Glomerular endothelial cell (primary cell): ENCODE measurements around the gene EPRS1. TPM values are rescaled to one million over a fixed set of nuclear protein-coding genes. Genes with fewer than 3 reads are reported as not detected.
A peak's percentile ranks its signal among the peaks of the same experiment; 100 is the strongest.
"Not testable (repeated sequence)": the region's sequence is repeated elsewhere in the genome, so short reads cannot be mapped to it uniquely, and the experiment has no call there.

Source experiments
- DNase-seq: peaks from one replicate; pipeline ENCODE4 v3.0.0-alpha.2; 2011; ENCODE audit warnings: low read depth, low spot score; ENCODE audit errors: extremely low read depth
- total RNA-seq: library from RNA; depleted of rRNA; stranded (reverse); fragments of >200 nt; gene quantifications from 2 replicates; pipeline ENCODE4 v1.2.3, GENCODE V29; 2015

EPRS1 gene
- 69.9 and 79.8 TPM in 2 replicates for total RNA-seq

DNA sequence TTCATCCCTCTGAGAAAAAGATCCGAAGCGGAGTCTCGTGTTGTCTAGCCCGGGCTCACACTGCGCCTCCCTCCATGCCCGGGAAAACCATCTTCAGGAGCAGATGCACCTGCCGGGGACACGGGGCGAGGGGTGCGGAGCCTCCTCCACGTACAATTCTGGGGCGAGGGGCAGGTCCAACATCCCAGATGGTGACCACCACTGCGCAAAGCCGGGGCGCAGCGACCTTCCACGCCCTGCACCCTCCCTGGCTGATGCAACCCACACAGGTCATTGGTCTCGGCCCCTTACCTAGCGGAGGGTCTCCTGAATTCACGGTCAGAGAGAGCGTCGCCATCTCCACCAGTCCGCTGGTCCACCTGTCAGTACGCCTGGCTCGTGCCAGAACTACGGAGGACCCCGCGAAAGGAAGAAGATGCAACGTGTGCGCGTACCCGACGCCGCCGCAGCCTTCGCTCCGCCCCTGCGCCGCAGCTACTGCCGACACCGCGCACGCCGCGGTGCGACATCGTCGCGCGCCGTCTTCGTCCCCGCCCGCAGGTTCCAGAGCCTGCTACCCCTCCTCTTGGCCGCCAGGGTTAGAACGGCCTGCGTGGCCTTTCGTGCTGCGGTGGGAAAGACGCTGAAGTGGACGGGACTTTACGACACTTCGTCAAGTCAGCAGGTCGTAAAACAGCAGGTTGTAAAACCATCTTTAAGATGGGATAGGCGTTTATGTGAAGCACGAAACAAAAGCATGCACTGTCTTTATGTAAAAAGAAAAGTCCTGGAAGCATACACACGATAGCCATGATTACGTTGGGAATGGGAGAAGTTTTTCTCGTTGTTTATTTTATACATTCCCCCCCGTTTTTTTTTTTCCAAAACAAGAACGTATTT is at the start of gene EPRS1:
EPRS1 (minus strand) TSS at position 454 of the 879 bp plus-strand sequence; CDS start at position 337, 117 bp downstream.
- peak; percentile 89 for DNase-seq

DNA sequence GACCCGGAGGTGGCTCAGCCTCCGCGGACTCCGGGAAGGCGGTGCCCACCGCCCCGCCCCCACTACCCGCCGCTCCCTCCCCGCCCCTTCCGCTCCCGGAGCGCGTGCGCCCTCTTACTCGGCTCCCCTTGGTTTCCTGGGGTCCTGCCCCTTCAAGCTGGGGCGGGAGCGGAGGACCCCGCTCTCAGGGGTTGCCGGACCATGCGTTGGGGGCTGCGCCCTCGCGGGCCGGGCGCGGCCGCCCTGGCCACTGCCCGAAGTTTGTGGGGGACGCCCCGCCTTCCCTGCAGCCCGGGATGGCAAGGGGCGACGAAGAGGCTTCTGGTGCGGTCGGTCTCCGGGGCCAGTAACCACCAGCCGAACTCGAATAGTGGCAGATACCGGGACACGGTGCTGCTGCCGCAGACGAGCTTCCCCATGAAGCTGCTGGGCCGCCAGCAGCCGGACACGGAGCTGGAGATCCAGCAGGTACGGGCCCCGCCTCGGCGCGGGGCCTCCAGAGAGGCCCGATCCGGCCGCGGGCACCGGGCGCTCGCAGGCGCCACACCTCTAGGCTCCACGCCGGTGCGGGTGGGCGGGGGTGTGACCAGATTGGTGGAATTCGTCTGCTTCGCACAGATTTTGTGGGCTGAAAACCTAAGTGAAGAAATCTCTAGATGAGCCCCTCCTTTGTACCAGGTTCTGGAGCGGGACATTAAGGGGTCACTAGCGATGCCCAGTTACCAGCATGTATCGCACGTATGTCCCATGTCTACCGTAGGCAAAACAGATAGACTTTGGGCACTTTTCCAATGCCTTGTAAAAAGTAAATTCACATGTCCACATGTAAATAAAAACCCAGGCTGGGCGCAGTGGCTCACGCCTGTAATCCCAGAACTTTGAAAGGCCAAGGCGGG is 48.0 kb upstream of the EPRS1 start, which contains the start of gene IARS2:
IARS2 (plus strand) TSS at position 117 of the 896 bp plus-strand sequence; CDS start at position 202, 85 bp downstream.
- no peak for DNase-seq

DNA sequence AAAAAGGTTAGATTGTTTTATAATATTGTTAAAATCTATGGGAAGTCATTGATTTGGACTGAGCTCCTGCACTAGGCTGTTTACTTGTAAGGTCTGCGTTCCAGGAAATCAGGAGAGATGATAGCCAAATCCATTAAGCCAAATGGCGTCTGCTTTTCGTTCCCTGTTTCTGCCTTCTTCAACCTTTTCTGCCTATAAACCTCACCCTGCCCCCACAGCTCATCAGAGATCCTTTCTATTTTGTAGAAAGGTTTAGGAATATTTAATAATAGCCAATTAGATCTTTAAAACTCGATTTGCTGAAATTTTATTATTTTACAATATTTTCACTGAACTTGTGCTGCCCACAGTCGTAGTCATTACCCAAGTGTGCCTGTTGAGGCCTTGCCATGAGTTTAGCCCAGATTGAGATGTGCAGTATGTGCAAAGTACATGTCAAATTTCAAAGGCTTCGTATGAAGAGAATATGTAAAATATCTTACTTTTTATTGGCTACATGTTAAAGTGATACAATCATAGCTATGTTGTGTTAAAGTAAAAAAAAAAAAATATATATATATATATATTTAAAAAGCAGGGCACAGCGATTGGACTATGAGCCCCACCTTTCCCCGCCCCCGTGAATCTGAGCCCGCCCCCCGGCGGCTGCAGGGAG is 47.2 kb upstream of the EPRS1 start:
- no peak for DNase-seq

DNA sequence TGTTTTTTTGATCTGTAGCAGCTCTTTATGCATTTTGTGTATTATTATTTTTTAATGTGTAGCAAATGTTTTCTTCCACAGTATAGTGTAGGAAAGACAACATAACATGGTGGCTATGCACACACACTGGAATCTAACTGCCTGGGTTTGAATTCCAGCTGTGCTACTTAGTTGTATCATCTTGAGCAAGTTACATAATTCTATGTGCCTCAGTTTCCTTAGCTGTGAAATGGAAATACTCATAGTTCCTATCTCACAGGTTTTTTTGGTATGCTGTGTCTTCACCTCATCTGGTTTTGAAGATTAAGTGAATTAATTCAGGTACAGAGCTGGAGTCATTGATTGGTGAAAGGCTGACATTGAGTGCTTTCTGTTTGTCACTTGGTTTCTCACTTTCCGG is 46.4 kb upstream of the EPRS1 start:
- no peak for DNase-seq

DNA sequence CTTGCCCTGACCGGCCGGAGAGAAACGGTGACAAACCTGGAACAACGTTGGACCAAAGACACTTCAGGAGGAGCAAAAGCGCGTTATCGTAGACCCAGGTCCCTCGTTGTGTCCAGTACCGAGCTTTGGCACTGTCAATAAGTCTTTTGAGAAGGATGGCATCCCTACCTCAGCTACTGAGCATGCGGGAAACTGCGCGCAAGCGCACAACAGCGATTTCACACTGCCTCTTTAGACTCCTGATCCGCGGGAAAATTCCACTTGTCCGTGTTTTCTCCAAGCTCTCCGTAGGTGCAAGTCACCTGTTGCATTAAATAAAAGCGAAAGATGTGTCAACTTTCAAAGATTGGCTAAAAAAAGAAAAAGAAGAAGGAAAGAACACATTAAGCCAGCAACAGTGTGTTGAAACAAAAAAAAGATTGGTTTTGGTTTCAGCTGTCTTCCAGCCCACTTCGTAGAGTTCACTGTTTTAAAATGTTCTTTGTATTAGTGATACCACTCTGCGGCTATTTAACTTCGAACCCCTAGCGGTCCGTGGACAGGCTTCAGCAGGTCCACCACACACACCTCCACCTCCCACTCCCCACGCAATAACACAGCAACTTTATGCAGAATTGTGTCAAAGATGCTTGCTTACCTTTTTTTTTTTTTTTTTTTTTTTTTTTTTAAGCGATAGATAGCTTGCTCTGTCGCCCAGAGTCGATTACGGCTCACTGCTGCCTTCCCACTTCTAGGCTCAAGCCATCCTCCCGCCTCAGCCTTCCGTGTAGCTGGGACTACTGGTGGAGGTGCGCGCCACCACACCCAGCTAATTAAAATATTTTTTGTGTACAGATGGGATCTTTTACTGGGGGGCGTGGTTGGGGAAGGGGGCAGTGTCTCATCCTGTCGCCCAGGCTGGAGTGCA is 43.6 kb upstream of the EPRS1 start, which contains the start of gene BPNT1:
BPNT1 (minus strand) TSS at position 139 of the 907 bp plus-strand sequence. CDS start 9,942 bp downstream, outside the sequence.
- DNase-seq = peak; percentile 97

DNA sequence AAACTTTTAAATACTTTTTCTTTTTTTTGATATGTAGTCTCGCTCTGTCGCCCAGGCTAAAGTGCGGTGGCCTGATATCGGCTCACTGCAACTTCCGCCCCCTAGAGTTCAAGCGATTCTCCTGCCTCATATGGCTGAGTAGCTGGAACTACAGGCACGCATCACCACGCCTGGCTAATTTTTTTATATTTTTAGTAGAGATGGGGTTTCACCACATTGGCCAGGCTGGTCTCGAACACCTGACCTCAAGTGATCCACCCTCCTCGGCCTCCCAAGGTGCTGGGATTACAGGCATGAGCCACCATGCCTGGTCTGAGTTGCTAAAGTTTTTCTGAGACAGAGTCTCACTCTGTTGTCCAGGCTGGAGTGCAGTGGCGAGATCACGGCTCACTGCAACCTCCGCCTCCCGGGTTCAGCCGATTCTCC is 40.0 kb upstream of the EPRS1 start:
- not testable (repeated sequence) for DNase-seq

DNA sequence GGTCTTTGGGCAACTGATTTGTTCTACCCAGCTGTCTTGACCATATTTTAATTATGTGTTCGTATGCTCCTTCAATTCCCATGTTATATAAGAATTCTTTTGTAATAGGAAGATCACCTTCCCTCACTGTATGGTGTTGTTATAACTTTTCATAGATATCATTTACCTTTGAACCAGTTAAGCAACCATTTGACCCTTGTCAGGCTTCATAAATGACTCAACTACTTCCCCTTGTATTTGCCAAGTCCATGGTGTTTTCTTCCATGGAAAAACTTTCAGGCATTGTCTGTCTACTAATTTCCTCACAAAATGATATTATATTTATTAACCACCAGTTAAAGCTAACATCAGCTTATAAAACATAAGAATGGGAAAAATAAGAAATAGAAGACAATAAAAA is 38.2 kb upstream of the EPRS1 start:
- DNase-seq = no peak

DNA sequence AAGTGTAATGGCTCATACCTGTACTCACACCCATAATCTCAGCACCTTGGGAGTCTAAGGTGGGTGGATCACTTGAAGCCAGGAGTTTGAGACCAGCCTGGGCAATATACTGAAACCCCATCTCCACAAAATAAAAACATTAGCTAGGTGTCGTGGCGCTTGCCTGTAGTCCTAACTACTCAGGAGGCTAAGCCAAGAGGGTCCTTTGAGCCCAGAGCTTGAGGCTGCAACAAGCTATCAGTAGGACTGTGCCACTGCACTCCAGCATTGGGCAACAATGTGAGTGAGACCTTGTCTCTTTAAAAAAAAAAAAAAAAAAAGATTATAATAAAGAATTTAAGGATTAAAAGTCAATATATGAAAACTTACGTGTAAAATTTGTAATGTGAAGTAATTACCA is 31.6 kb upstream of the EPRS1 start:
- no peak for DNase-seq

DNA sequence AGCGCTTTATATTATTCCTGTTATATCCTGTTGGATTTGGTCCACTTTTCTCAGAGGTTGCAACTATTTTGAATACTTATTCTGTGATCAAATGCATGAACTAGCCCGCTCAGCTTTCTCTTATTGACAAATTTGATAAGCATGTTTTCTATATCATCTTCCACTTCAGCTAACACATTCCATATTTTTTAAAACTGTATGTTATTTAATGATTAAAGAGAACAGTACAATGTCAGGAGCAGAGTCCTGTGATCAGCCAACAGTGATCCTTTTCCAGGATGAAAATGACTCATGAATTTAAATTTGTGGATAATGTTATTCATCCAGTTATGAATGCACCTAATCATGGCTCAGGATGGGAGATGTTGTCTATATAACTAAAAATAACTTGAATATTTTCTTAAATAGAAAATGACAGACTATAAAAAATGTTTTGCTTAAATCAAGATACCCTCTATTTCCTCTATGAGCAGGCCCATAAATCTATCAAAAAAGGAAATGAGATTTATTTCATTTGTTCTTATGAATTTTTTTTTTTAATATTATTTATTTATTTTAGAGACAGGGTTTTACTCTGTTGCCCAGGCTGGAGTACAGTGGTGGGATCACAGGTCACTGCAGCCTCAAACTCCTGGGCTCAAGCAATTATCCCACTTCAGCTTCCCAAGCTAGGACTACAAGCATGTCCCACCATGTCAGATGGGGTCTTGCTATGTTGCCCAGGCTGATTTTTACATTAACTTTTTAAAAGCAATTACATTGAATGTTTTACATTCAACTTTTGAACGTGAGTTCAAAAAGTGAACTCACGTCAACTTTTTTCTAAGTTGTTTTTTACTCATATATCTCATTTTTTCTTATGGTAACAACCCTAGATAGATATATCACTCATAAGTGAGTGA is 30.8 kb upstream of the EPRS1 start:
- DNase-seq = no peak

DNA sequence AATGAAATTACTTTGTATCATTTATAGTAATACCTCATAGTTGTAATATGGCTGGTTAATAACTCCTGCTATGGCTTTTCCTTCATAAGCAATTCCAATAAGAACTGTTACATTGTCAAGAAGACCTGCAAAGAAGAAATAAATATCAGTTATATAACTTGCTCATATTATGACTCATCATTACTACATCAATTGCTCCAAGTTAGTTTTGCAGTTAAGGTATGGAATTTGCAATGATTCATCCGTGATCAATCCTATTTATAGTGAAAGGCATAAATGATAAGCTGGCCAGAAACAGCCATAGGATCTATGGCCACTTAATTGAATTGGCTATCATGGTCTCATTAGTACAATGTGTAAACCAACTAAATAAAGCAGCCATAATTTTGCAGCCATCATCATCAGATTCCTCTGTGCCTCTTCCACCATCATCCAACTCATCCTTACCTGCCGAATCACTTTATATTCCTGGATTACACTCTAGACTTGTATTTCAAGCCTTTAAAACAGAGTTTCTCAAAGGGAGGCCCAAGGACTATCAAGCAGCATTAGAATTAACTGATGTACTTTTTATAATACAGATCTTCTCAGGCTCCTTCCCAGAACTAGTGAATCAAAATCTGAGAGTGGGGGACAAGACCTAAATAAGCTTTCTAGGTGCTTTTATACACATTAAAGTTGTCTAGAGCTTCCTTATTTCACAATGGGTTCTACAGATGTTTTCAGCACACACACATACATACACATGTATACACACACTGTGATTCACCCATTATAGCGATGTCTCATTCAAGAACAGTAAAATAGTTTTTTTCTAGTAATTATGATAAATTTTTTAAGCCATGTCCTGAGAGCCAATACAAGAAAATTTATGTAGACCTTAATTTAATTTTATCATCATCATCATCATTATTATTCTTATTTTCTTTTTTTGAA is 21.2 kb upstream of the EPRS1 start:
- no peak for DNase-seq

DNA sequence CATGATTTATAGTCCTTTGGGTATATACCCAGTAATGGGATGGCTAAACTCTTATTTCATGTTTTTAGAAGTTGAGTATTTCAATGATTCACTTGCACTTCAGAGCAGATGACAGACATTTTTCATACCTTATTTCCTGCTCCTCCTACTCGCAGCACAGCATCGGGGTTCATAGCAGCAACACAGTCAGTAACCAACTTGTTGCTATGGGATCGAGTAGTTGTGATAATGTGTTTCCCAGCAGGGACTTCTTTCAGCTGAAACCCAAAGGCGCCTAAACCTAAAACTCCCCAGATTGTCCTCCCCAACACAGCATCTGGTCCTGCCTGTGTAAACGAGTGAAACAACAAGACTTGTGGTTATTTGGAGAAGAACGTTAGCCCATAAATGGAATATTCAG is 16.3 kb upstream of the EPRS1 start:
- DNase-seq = no peak

DNA sequence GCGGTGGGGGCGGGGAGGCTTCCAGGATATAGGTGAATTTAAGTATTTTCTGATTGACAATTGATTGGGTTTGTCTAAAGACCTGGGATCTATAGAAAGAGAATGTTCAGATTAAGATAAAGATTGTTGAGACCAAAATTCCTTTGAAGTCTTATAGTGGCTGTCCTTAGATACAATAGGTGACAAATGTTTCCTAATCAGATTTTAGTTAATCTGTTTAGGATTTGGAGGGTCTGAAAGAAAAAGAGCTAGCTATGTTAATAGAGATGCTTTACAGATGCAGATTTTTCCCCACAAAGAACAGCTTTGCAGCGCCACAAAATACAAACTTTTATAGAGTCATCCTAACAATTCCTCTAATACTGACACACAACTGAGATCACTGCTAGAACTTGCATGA is 14.6 kb upstream of the EPRS1 start:
- no peak for DNase-seq

DNA sequence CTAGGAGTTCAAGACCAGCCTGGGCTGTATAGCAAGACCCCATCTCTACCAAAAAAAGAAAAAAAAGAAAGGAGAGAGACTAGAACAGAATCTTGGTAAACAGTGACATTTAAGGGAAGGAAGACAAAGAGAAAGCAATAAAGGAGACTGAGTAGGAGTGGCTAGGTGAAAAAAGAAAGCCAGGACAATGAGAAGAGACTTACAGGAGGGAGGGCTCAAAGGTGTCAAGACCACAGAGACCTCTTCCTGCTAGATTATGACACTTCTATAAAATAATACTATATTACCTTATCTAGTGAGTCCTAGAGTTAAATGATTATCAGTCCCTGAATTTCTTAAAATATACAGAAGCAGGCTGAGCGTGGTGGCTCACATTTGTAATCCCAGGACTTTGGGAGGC is 10.1 kb upstream of the EPRS1 start:
- DNase-seq = no peak

DNA sequence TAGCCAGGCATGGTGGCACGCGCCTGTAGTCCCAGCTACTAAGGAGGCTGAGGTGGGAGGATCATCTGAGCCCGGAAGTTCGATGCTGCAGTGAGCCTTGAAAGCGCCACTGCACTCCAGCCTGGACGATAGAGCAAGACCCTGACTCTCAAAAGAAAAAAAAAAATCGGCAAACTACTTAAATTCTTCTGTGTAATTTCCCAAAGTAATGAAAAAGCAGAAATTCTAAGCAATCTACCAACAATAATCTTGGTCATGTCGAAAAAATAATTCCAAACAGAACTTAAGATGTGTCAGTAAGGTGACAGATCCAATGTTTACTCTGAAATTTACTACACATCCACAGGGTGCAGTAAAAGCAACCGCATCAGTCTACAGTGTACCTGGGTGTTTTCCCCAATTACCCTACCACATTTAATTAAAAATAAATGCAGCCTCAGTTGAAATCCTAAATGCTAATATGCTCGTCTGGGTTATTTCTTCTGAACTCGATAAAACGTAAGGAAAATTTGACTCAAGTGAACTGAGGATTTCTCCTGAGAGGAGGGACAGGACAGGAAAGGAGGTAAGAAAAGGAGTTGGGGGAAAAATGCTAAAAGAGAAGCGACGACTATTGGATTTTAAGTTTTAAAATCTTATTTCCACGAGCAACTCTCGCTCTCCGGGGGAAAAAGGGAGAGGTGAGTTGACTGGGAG is 801 bp downstream of the EPRS1 start:
- DNase-seq = no peak

DNA sequence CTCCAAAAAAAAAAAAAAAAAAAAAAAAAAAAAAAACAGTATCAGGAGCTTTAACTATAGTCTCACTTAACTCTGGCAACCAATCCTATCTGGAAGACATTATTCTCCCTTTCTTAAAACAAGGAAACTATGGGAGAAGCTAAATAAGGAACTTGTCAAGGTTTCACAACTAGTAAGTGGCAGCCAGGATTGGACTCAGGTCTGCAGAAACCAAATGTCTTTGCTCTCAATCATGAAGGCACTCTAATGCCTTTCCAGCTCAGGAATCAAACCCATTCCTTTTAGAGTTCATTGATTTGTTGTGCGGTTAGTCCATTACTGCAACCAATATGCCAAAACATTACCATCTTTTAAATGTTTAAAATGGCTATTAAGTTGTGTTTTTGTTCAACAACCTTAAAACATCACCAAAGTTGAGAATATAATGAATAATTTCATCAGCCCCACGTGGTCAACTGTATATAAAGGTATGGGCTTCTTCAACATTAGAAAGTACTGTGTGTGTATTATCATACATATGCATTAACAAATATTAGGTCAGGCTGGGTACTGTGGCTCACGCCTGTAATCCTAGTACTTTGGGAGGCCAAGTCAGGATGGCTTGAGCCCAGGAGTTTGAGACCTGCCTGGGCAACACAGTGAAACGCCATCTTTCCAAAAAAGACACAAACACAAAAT is 1.5 kb downstream of the EPRS1 start:
- DNase-seq = no peak

DNA sequence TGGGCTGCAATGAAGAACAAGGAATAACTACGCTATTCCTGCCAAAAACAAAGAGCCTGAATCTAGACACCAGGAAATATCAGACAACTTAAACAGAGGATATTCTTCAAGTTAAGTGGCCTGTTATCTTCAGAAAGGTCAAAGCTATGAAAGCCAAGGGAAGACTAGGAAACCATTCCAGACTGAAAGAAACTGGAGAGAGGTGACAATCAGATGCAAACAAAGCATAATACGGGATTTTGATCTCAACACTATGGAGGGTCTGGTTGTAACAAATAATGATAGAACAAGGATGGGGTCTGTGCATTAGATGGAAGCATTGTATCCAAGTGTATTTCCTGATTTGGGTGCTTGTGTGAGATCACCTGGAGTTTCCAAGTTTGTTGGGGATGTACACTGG is 2.7 kb downstream of the EPRS1 start:
- no peak for DNase-seq
